Activated T-helper 1 cell treated with anti-CD3 and anti-CD28 coated beads, Interleukin-12 subunit alpha, Interleukin-12 subunit beta, Interleukin-2, Interleukin-4 antibody, amounts not matched to agents 30 ng/mL and 10 ng/mL and 1 ng/mL, durations not matched to agents 14 hours and 24 hours and 36 hours (primary cell): ENCODE results near the gene TMEM94. TPM values are rescaled to one million over a fixed set of nuclear protein-coding genes. Genes with fewer than 3 reads are reported as not detected.

ENCODE experiments used
- DNase-seq: peaks from one replicate; pipeline ENCODE4 v3.0.0; 2021; ENCODE audit warnings: low spot score
- H3K27ac Mint-ChIP-seq: one replicate; pipeline ENCODE4 v1.8.0; 2021; ENCODE audit warnings: mild to moderate bottlenecking, mixed read lengths
- H3K27me3 Mint-ChIP-seq: one replicate; pipeline ENCODE4 v1.8.0; 2022; ENCODE audit warnings: mild to moderate bottlenecking, moderate library complexity, mixed read lengths; ENCODE audit not compliant: insufficient read depth
- H3K36me3 Mint-ChIP-seq: one replicate; pipeline ENCODE4 v1.8.0; 2021; ENCODE audit warnings: low read depth, mixed read lengths
- H3K4me1 Mint-ChIP-seq: one replicate; pipeline ENCODE4 v1.8.0; 2021; ENCODE audit warnings: low read depth, mixed read lengths
- H3K4me3 Mint-ChIP-seq: one replicate; pipeline ENCODE4 v1.8.0; 2021; ENCODE audit warnings: mild to moderate bottlenecking, moderate library complexity, mixed read lengths
- H3K9me3 Mint-ChIP-seq: one replicate; pipeline ENCODE4 v1.8.0; 2021; ENCODE audit warnings: mixed read lengths
- intact Hi-C: fragments of 100-400 bp; cut with micrococcal nuclease; formaldehyde crosslinking; loops from one replicate; pipeline ENCODE4 v1.15.1; 2024
- total RNA-seq: library from RNA; stranded (reverse); gene quantifications from 2 replicates; pipeline ENCODE4 v1.2.3, GENCODE V29; 2022

Gene TMEM94
- total RNA-seq, 1 donor from 2014 or later: 70.4 TPM

- intact Hi-C loops: no loop called here
- DNase-seq: no peak
- Mint-ChIP-seq H3K4me3 (no peak overlapping the region), H3K27me3 (peaks cover 2% of the 10 kb centered on the region), H3K36me3 (no peaks in the 10 kb centered on the region), H3K4me1 (no peaks in the 10 kb centered on the region), H3K27ac (no peak overlapping the region), H3K9me3 (no peaks in the 10 kb centered on the region)
These were observed 89.7 kb downstream of the TMEM94 start for GRCh38 chr17:75546181-75546580.

- Mint-ChIP-seq H3K4me1 (no peaks in the 10 kb centered on the region), H3K4me3 (no peak overlapping the region), H3K36me3 (no peaks in the 10 kb centered on the region), H3K27me3 (peaks cover 2% of the 10 kb centered on the region), H3K9me3 (no peaks in the 10 kb centered on the region), H3K27ac (no peak overlapping the region)
- DNase-seq: no peak
- intact Hi-C loops: no loop called here
These were observed 90.7 kb downstream of the TMEM94 start for GRCh38 chr17:75547091-75547490.

GRCh38 chr17:75548813-75549212 lies 92.4 kb downstream of the TMEM94 start:
- DNase-seq: no peak
- intact Hi-C loops: no loop called here

More at GRCh38 chr17:75548813-75549212, 92.4 kb downstream of the TMEM94 start:
- Mint-ChIP-seq H3K36me3 (no peaks in the 10 kb centered on the region), H3K9me3 (no peaks in the 10 kb centered on the region), H3K27me3 (peaks cover 2% of the 10 kb centered on the region), H3K27ac (no peak overlapping the region), H3K4me1 (no peaks in the 10 kb centered on the region), H3K4me3 (no peak overlapping the region)

Other genes starting within 250 kb of the TMEM94 start
- 93.4 and 94.3 TPM in 2 replicates for gene GGA3, start 195.0 kb upstream of the TMEM94 start, total RNA-seq
- gene MRPS7, start 194.8 kb upstream of the TMEM94 start, total RNA-seq: 126 and 130 TPM in 2 replicates
- 49.0 and 49.3 TPM in 2 replicates for gene MIF4GD, start 185.4 kb upstream of the TMEM94 start, total RNA-seq
- gene SLC25A19, start 167.2 kb upstream of the TMEM94 start, total RNA-seq: 119 and 126 TPM in 2 replicates
- gene GRB2, start 51.0 kb upstream of the TMEM94 start, total RNA-seq: 172 and 183 TPM in 2 replicates
- gene CASKIN2, start 58.9 kb downstream of the TMEM94 start, total RNA-seq: 0.88 and 2.0 TPM in 2 replicates
- gene TSEN54, start 59.9 kb downstream of the TMEM94 start, total RNA-seq: 65.9 and 72.6 TPM in 2 replicates
- 7.1 and 8.2 TPM in 2 replicates for gene LLGL2, start 69.1 kb downstream of the TMEM94 start, total RNA-seq
- 16.2 and 18.1 TPM in 2 replicates for gene MYO15B, start 131.2 kb downstream of the TMEM94 start, total RNA-seq
- gene SMIM5, start 176.8 kb downstream of the TMEM94 start, total RNA-seq: 0.05 TPM in 1 of 2 replicates, not detected in the other
- 29.9 and 34.1 TPM in 2 replicates for gene RECQL5, start 210.5 kb downstream of the TMEM94 start, total RNA-seq
- 113 and 117 TPM in 2 replicates for gene SAP30BP, start 210.7 kb downstream of the TMEM94 start, total RNA-seq